HepG2 (cell line): ENCODE results near the gene SLC7A4. TPM values are rescaled to one million over a fixed set of nuclear protein-coding genes. Genes with fewer than 3 reads are reported as not detected.

Source experiments
- FOXO1 ChIP-seq: sonication (generic); formaldehyde crosslinking; IDR thresholded peaks from 2 replicates; pipeline ENCODE4 v1.4.0; 2020; ENCODE audit warnings: missing genetic modification reagents
- GATAD1 ChIP-seq: IDR thresholded peaks from 2 replicates; pipeline ENCODE4 v1.6.1; 2016; ENCODE audit warnings: missing genetic modification reagents, missing compliant biosample characterization
- GTF3A ChIP-seq: sonication (generic); formaldehyde crosslinking; conservative IDR thresholded peaks from 2 replicates; pipeline ENCODE4 v1.4.0; 2020; ENCODE audit warnings: mild to moderate bottlenecking, missing genetic modification reagents
- HOXA7 ChIP-seq: sonication (generic); formaldehyde crosslinking; IDR thresholded peaks from 2 replicates; pipeline ENCODE4 v1.8.1; 2022; ENCODE audit warnings: mild to moderate bottlenecking, missing genetic modification reagents, moderate library complexity
- MAZ ChIP-seq, 2 experiments: sonication (generic) in 1 of 2; formaldehyde crosslinking in 1 of 2; IDR thresholded peaks; 2 replicates each; pipeline versions ENCODE4 v1.5.0 to v1.6.1; 2012 to 2020; ENCODE audit warnings: low read depth in 2 of 2, mild to moderate bottlenecking in 2 of 2, borderline replicate concordance in 1 of 2, improper control_type of control experiment in 1 of 2, low read length in 1 of 2, missing genetic modification reagents in 1 of 2, moderate library complexity in 1 of 2
- MIER2 ChIP-seq: IDR thresholded peaks from 2 replicates; pipeline ENCODE4 v1.6.1; 2016; ENCODE audit warnings: missing biosample characterization, missing genetic modification reagents
- POLR2AphosphoS2 ChIP-seq: IDR thresholded peaks from 2 replicates; pipeline ENCODE4 v1.6.1; 2011; ENCODE audit warnings: low read depth, low read length, improper control_type of control experiment
- PRMT3 ChIP-seq: sonication (generic); formaldehyde crosslinking; IDR thresholded peaks from 2 replicates; pipeline ENCODE4 v1.8.1; 2022; ENCODE audit warnings: low read depth, mild to moderate bottlenecking, moderate library complexity, missing genetic modification reagents, borderline replicate concordance
- SMAD1 ChIP-seq: sonication (generic); formaldehyde crosslinking; IDR thresholded peaks from 2 replicates; pipeline ENCODE4 v1.4.0; 2020; ENCODE audit warnings: missing genetic modification reagents, low read depth, mild to moderate bottlenecking, borderline replicate concordance
- SNAI1 ChIP-seq: sonication (generic); formaldehyde crosslinking; IDR thresholded peaks from 2 replicates; pipeline ENCODE4 v1.5.0; 2020; ENCODE audit warnings: mild to moderate bottlenecking, missing genetic modification reagents, borderline replicate concordance
- SNRNP70 ChIP-seq: fragments of 200-400 bp; formaldehyde crosslinking; IDR thresholded peaks from 2 replicates; pipeline ENCODE4 v1.6.1; 2017; ENCODE audit warnings: mild to moderate bottlenecking, low read depth, low read length, moderate library complexity
- SRSF9 ChIP-seq: fragments of 200-400 bp; formaldehyde crosslinking; IDR thresholded peaks from 2 replicates; pipeline ENCODE4 v1.6.1; 2018; ENCODE audit warnings: borderline replicate concordance, mild to moderate bottlenecking, low read depth, low read length; ENCODE audit not compliant: insufficient read depth, poor library complexity, severe bottlenecking
- XRCC5 ChIP-seq: fragments of 200-400 bp; formaldehyde crosslinking; optimal IDR thresholded peaks from 2 replicates; pipeline ENCODE3; 2017; ENCODE audit warnings: mild to moderate bottlenecking, low read length
- ZNF234 ChIP-seq: sonication (generic); formaldehyde crosslinking; conservative IDR thresholded peaks from 2 replicates; pipeline ENCODE4 v1.5.1; 2020; ENCODE audit warnings: mild to moderate bottlenecking, missing genetic modification reagents
- ZNF251 ChIP-seq: sonication (generic); formaldehyde crosslinking; IDR thresholded peaks from 2 replicates; pipeline ENCODE4 v1.9.0; 2021; ENCODE audit warnings: mild to moderate bottlenecking, missing genetic modification reagents
- ZNF441 ChIP-seq: sonication (generic); formaldehyde crosslinking; IDR thresholded peaks from 2 replicates; pipeline ENCODE4 v1.7.0; 2021; ENCODE audit warnings: missing genetic modification reagents, borderline replicate concordance
- ZNF589 ChIP-seq: sonication (generic); formaldehyde crosslinking; conservative IDR thresholded peaks from 2 replicates; pipeline ENCODE4 v1.8.0; 2022; ENCODE audit warnings: mild to moderate bottlenecking, moderate library complexity, missing genetic modification reagents
- polyA plus RNA-seq, 8 experiments: library from polyadenylated mRNA; depleted of rRNA in 3 of 8; stranded (reverse) in 7 of 8; unstranded in 1 of 8; fragments of >200 nt; fragmentation: Illumina TruSeq in 4 of 8; extraction: Trizol in 4 of 8; gene quantifications; 2 replicates each; pipeline versions ENCODE4 v1.2.1 to v1.2.3, GENCODE V29; 2011 to 2016; ENCODE audit warnings: low read depth in 4 of 8, missing spikeins in 1 of 8, mixed read lengths in 1 of 8; ENCODE audit not compliant: insufficient read depth in 1 of 8
- total RNA-seq, 5 experiments: library from RNA; depleted of rRNA; stranded (reverse); fragments of >200 nt; fragmentation: Illumina TruSeq; extraction: Trizol; gene quantifications; 2 replicates each; pipeline ENCODE4 v1.2.3, GENCODE V29; 2016; ENCODE audit warnings: low read depth in 1 of 5
- TF ChIP-seq, protein P1 (sequence below): sonication (generic); formaldehyde crosslinking; IDR thresholded peaks from 2 replicates; pipeline ENCODE4 v1.8.0; 2022; ENCODE audit warnings: low read depth, missing genetic modification reagents
- TF ChIP-seq, protein P2 (sequence below): sonication (generic); formaldehyde crosslinking; IDR thresholded peaks from 2 replicates; pipeline ENCODE4 v1.8.0; 2022; ENCODE audit warnings: mild to moderate bottlenecking, missing genetic modification reagents; ENCODE audit not compliant: insufficient replicate concordance
- TF ChIP-seq, protein P3 (sequence below): sonication (generic); formaldehyde crosslinking; IDR thresholded peaks from 2 replicates; pipeline ENCODE4 v1.8.0; 2022; ENCODE audit warnings: missing genetic modification reagents, mild to moderate bottlenecking, borderline replicate concordance
- TF ChIP-seq, protein P4 (sequence below): sonication (generic); formaldehyde crosslinking; IDR thresholded peaks from 2 replicates; pipeline ENCODE4 v1.8.1; 2023; ENCODE audit warnings: missing genetic modification reagents, mild to moderate bottlenecking, borderline replicate concordance
- TF ChIP-seq, protein P5 (sequence below): sonication (generic); formaldehyde crosslinking; IDR thresholded peaks from 2 replicates; pipeline ENCODE4 v1.5.0; 2020; ENCODE audit warnings: missing genetic modification reagents, mild to moderate bottlenecking, borderline replicate concordance

Gene SLC7A4
- total and polyA plus RNA-seq, 2 of the 13 experiments (the other 11 are each of a cell fraction or from before 2014, with no cell fraction given) = not detected

DNA sequence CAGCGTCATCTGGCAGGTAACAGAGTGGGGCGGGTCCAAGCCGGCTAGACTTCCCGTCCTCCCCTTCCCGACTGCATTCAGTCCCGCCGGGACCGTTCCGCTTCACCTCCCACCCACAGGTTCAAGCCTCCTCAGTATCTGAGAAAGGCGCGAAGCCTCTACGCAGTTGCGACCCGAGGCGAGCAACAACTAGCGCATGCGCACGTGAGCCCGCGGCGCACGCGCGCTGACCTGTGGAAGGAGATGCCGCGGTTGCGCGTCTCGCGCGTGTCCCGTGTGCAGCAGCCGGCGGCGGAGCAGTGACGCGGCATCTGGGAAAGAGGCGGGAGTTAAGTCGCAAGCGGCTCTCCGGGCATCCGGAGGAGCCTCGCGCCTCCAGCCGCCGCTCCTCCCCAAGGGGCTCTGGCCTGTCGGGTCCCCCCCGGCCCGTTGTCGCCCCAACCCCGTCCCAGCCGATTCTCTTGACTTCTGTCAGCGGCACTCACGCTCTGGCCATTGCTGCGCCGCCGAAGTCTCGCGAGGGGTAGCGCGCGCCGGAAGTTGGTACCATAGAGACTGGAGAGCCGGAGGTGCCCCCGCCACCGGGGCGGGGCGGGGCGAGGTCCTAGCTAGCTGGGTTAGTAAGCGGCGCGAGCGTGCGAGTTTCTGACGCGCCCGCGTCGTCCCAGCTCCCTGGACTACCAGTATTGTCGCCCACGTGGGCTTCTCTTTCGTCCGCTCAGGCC is 30.6 kb downstream of the SLC7A4 start, which contains the start of gene THAP7 (continued):
- TF ChIP-seq SNRNP70 (no peak), ZNF589 (CRISPR knock-in tag) (peak; percentile 87), SNAI1 (peak; percentile 95), FOXO1 (CRISPR knock-in tag) (peak; percentile 9), MIER2 (CRISPR knock-in tag) (peak; percentile 5; the same call in 1 of the 2 replicates), GATAD1 (peak; percentile 89), XRCC5 (no peak), GTF3A (CRISPR knock-in tag) (0 out of 2 replicates have a peak, but pooled peaks have one; percentile 12), ZNF234 (no peak; the same call in 1 of the 2 replicates), PRMT3 (CRISPR knock-in tag) (peak; percentile 77), POLR2AphosphoS2 (0 out of 2 replicates have a peak, but pooled peaks have one; percentile 16), HOXA7 (CRISPR knock-in tag) (no peak), MAZ (IDR thresholded peaks at IDR 0.05; ENCODE audit: borderline replicate concordance, low read depth, low read length) (peak; percentile 98), MAZ (CRISPR knock-in tag; IDR thresholded peaks at IDR 0.05; ENCODE audit: low read depth) (peak; percentile 68), ZNF441 (CRISPR knock-in tag) (no peak), SMAD1 (CRISPR knock-in tag) (no peak; the same call in none of the 2 replicates), ZNF251 (CRISPR knock-in tag) (no peak; the same call in 1 of the 2 replicates), SRSF9 (no peak)
- TF ChIP-seq, protein P1, sequence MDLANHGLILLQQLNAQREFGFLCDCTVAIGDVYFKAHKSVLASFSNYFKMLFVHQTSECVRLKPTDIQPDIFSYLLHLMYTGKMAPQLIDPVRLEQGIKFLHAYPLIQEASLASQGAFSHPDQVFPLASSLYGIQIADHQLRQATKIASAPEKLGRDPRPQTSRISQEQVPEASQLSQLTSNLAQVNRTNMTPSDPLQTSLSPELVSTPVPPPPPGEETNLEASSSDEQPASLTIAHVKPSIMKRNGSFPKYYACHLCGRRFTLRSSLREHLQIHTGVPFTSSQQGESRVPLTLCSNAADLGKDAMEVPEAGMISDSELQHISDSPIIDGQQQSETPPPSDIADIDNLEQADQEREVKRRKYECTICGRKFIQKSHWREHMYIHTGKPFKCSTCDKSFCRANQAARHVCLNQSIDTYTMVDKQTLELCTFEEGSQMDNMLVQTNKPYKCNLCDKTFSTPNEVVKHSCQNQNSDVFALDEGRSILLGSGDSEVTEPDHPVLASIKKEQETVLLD (CRISPR knock-in tag) = peak; percentile 66
- TF ChIP-seq, protein P2, sequence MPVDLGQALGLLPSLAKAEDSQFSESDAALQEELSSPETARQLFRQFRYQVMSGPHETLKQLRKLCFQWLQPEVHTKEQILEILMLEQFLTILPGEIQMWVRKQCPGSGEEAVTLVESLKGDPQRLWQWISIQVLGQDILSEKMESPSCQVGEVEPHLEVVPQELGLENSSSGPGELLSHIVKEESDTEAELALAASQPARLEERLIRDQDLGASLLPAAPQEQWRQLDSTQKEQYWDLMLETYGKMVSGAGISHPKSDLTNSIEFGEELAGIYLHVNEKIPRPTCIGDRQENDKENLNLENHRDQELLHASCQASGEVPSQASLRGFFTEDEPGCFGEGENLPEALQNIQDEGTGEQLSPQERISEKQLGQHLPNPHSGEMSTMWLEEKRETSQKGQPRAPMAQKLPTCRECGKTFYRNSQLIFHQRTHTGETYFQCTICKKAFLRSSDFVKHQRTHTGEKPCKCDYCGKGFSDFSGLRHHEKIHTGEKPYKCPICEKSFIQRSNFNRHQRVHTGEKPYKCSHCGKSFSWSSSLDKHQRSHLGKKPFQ (CRISPR knock-in tag) = peak; percentile 22
- TF ChIP-seq, protein P3, sequence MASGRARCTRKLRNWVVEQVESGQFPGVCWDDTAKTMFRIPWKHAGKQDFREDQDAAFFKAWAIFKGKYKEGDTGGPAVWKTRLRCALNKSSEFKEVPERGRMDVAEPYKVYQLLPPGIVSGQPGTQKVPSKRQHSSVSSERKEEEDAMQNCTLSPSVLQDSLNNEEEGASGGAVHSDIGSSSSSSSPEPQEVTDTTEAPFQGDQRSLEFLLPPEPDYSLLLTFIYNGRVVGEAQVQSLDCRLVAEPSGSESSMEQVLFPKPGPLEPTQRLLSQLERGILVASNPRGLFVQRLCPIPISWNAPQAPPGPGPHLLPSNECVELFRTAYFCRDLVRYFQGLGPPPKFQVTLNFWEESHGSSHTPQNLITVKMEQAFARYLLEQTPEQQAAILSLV (CRISPR knock-in tag) = no peak
- TF ChIP-seq, protein P4, sequence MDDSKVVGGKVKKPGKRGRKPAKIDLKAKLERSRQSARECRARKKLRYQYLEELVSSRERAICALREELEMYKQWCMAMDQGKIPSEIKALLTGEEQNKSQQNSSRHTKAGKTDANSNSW (CRISPR knock-in tag) = peak; percentile 86; the same call in 1 of the 2 replicates
- TF ChIP-seq, protein P5, sequence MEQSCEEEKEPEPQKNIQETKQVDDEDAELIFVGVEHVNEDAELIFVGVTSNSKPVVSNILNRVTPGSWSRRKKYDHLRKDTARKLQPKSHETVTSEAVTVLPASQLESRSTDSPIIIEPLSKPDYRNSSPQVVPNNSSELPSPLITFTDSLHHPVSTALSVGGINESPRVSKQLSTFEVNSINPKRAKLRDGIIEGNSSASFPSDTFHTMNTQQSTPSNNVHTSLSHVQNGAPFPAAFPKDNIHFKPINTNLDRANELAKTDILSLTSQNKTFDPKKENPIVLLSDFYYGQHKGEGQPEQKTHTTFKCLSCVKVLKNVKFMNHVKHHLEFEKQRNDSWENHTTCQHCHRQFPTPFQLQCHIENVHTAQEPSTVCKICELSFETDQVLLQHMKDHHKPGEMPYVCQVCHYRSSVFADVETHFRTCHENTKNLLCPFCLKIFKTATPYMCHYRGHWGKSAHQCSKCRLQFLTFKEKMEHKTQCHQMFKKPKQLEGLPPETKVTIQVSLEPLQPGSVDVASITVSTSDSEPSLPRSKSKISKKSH (CRISPR knock-in tag) = peak; percentile 82; the same call in 1 of the 2 replicates
